ENCODE results near the gene CD151. TPM values are rescaled to one million over a fixed set of nuclear protein-coding genes. Genes with fewer than 3 reads are reported as not detected.

CD151 gene
- polyA plus RNA-seq, 4 donors: 187 to 359 (median 284) TPM

GRCh38 chr11:788953-789940 is 43.5 kb upstream of the CD151 start:
- DNase-seq (no peak), FAIRE-seq (no peak)
- no peaks in the 10 kb centered on the region for H3K9me3 ChIP-seq (ENCODE audit: control insufficient read depth in 2 of 2, insufficient read depth in 1 of 2, low read depth in 1 of 2, low read length in 1 of 2)
- 15 to 31% (median 18%) methylated on average over 29 to 31 of the region's 31 CpGs for WGBS, 3 donors
- peaks cover 0 to 32% (median 0%) of the 10 kb centered on the region in 3 donors for H3K27me3 ChIP-seq (ENCODE audit: control insufficient read depth in 3 of 3, insufficient read depth in 3 of 3, low read length in 3 of 3)
- peaks cover 0 to 11% (median 0%) of the 10 kb centered on the region in 3 donors for H3K4me1 ChIP-seq (ENCODE audit: control insufficient read depth in 3 of 3, insufficient read depth in 2 of 3, low read depth in 1 of 3, low read length in 2 of 3)
- H3K4me3 ChIP-seq (ENCODE audit: low read depth in 1 of 3, low read length in 3 of 3): no peak overlapping the region
- H3K36me3 ChIP-seq (ENCODE audit: control insufficient read depth in 3 of 3, insufficient read depth in 2 of 3, low read depth in 1 of 3, low read length in 3 of 3): peaks cover 0 to 46% (median 5%) of the 10 kb centered on the region in 3 donors
- H3K27ac ChIP-seq (ENCODE audit: low read depth in 1 of 3, low read length in 2 of 3): no peak overlapping the region

GRCh38 chr11:789943-790342 is 42.8 kb upstream of the CD151 start, which contains the start of gene CEND1:
CEND1 (minus strand) TSS chr11:790090; CDS start chr11:788576, 1,514 bp downstream.
- DNase-seq: peak in 1 of 2 donors; percentile 45
- FAIRE-seq: no peak

GRCh38 chr11:790721-791564 is 41.8 kb upstream of the CD151 start:
- no peak for FAIRE-seq
- H3K4me1 ChIP-seq (ENCODE audit: control insufficient read depth in 3 of 3, insufficient read depth in 2 of 3, low read depth in 1 of 3, low read length in 2 of 3): peaks cover 0 to 26% (median 4%) of the 10 kb centered on the region in 3 donors
- no peaks in the 10 kb centered on the region for H3K9me3 ChIP-seq (ENCODE audit: control insufficient read depth in 2 of 2, insufficient read depth in 1 of 2, low read depth in 1 of 2, low read length in 1 of 2)
- H3K4me3 ChIP-seq (ENCODE audit: low read depth in 1 of 3, low read length in 3 of 3): no peak overlapping the region
- DNase-seq: no peak
- H3K36me3 ChIP-seq (ENCODE audit: control insufficient read depth in 3 of 3, insufficient read depth in 2 of 3, low read depth in 1 of 3, low read length in 3 of 3): peaks cover 0 to 49% (median 5%) of the 10 kb centered on the region in 3 donors
- 63 to 71% (median 67%) methylated on average over 14 to 18 of the region's 18 CpGs for WGBS, 3 donors
- peaks cover 0 to 32% (median 0%) of the 10 kb centered on the region in 3 donors for H3K27me3 ChIP-seq (ENCODE audit: control insufficient read depth in 3 of 3, insufficient read depth in 3 of 3, low read length in 3 of 3)
- no peak overlapping the region for H3K27ac ChIP-seq (ENCODE audit: low read depth in 1 of 3, low read length in 2 of 3)

More at GRCh38 chr11:789943-790342, 42.8 kb upstream of the CD151 start, which contains the start of gene CEND1:
- Histone ChIP-seq H3K9me3 (ENCODE audit: control insufficient read depth in 2 of 2, insufficient read depth in 1 of 2, low read depth in 1 of 2, low read length in 1 of 2) (no peaks in the 10 kb centered on the region), H3K4me1 (ENCODE audit: control insufficient read depth in 3 of 3, insufficient read depth in 2 of 3, low read depth in 1 of 3, low read length in 2 of 3) (peaks cover 0 to 16% (median 0%) of the 10 kb centered on the region in 3 donors), H3K36me3 (ENCODE audit: control insufficient read depth in 3 of 3, insufficient read depth in 2 of 3, low read depth in 1 of 3, low read length in 3 of 3) (peaks cover 0 to 49% (median 5%) of the 10 kb centered on the region in 3 donors), H3K27ac (ENCODE audit: low read depth in 1 of 3, low read length in 2 of 3) (no peak within 1 kb of the TSS), H3K4me3 (ENCODE audit: low read depth in 1 of 3, low read length in 3 of 3) (no peak within 1 kb of the TSS), H3K27me3 (ENCODE audit: control insufficient read depth in 3 of 3, insufficient read depth in 3 of 3, low read length in 3 of 3) (peaks cover 0 to 32% (median 0%) of the 10 kb centered on the region in 3 donors)
- 3 to 5% (median 4%) methylated on average over 20 to 44 of the region's 44 CpGs for WGBS, 3 donors

GRCh38 chr11:791658-792534 is 40.9 kb upstream of the CD151 start:
- Histone ChIP-seq H3K27ac (ENCODE audit: low read depth in 1 of 3, low read length in 2 of 3) (no peak overlapping the region), H3K36me3 (ENCODE audit: control insufficient read depth in 3 of 3, insufficient read depth in 2 of 3, low read depth in 1 of 3, low read length in 3 of 3) (peaks cover 0 to 46% (median 5%) of the 10 kb centered on the region in 3 donors), H3K4me1 (ENCODE audit: control insufficient read depth in 3 of 3, insufficient read depth in 2 of 3, low read depth in 1 of 3, low read length in 2 of 3) (peaks cover 3 to 34% (median 8%) of the 10 kb centered on the region in 3 donors), H3K27me3 (ENCODE audit: control insufficient read depth in 3 of 3, insufficient read depth in 3 of 3, low read length in 3 of 3) (peaks cover 0 to 32% (median 0%) of the 10 kb centered on the region in 3 donors), H3K9me3 (ENCODE audit: control insufficient read depth in 2 of 2, insufficient read depth in 1 of 2, low read depth in 1 of 2, low read length in 1 of 2) (no peaks in the 10 kb centered on the region), H3K4me3 (ENCODE audit: low read depth in 1 of 3, low read length in 3 of 3) (no peak overlapping the region)
- no peak for FAIRE-seq
- WGBS, 3 donors: 93 to 94% (median 93%) methylated on average over 39 to 49 of the region's 49 CpGs
- no peak for DNase-seq

- 94 to 96% (median 94%) methylated on average over 9 to 15 of the region's 15 CpGs for WGBS, 3 donors
- DNase-seq: no peak
- H3K27ac ChIP-seq (ENCODE audit: low read depth in 1 of 3, low read length in 2 of 3): no peak overlapping the region
- H3K4me3 ChIP-seq (ENCODE audit: low read depth in 1 of 3, low read length in 3 of 3): no peak overlapping the region
- peaks cover 0 to 44% (median 5%) of the 10 kb centered on the region in 3 donors for H3K36me3 ChIP-seq (ENCODE audit: control insufficient read depth in 3 of 3, insufficient read depth in 2 of 3, low read depth in 1 of 3, low read length in 3 of 3)
- H3K27me3 ChIP-seq (ENCODE audit: control insufficient read depth in 3 of 3, insufficient read depth in 3 of 3, low read length in 3 of 3): peaks cover 0 to 32% (median 0%) of the 10 kb centered on the region in 3 donors
- FAIRE-seq: no peak
- H3K4me1 ChIP-seq (ENCODE audit: control insufficient read depth in 3 of 3, insufficient read depth in 2 of 3, low read depth in 1 of 3, low read length in 2 of 3): peaks cover 3 to 37% (median 10%) of the 10 kb centered on the region in 3 donors
- H3K9me3 ChIP-seq (ENCODE audit: control insufficient read depth in 2 of 2, insufficient read depth in 1 of 2, low read depth in 1 of 2, low read length in 1 of 2): no peaks in the 10 kb centered on the region
These were observed 40.3 kb upstream of the CD151 start for GRCh38 chr11:792535-792821.

GRCh38 chr11:792873-793272 is 39.9 kb upstream of the CD151 start:
- H3K36me3 ChIP-seq (ENCODE audit: control insufficient read depth in 3 of 3, insufficient read depth in 2 of 3, low read depth in 1 of 3, low read length in 3 of 3): peaks cover 0 to 41% (median 5%) of the 10 kb centered on the region in 3 donors
- H3K27me3 ChIP-seq (ENCODE audit: control insufficient read depth in 3 of 3, insufficient read depth in 3 of 3, low read length in 3 of 3): peaks cover 0 to 32% (median 0%) of the 10 kb centered on the region in 3 donors
- no peaks in the 10 kb centered on the region for H3K9me3 ChIP-seq (ENCODE audit: control insufficient read depth in 2 of 2, insufficient read depth in 1 of 2, low read depth in 1 of 2, low read length in 1 of 2)
- DNase-seq (no peak), FAIRE-seq (no peak)
- H3K27ac ChIP-seq (ENCODE audit: low read depth in 1 of 3, low read length in 2 of 3): no peak overlapping the region
- 75 to 89% (median 81%) methylated on average over 9 to 13 of the region's 13 CpGs for WGBS, 3 donors
- no peak overlapping the region for H3K4me3 ChIP-seq (ENCODE audit: low read depth in 1 of 3, low read length in 3 of 3)
- H3K4me1 ChIP-seq (ENCODE audit: control insufficient read depth in 3 of 3, insufficient read depth in 2 of 3, low read depth in 1 of 3, low read length in 2 of 3): peaks cover 3 to 37% (median 10%) of the 10 kb centered on the region in 3 donors

GRCh38 chr11:793556-793955 is 39.2 kb upstream of the CD151 start:
- Histone ChIP-seq H3K27me3 (ENCODE audit: control insufficient read depth in 3 of 3, insufficient read depth in 3 of 3, low read length in 3 of 3) (peaks cover 0 to 28% (median 0%) of the 10 kb centered on the region in 3 donors), H3K27ac (ENCODE audit: low read depth in 1 of 3, low read length in 2 of 3) (no peak overlapping the region), H3K36me3 (ENCODE audit: control insufficient read depth in 3 of 3, insufficient read depth in 2 of 3, low read depth in 1 of 3, low read length in 3 of 3) (peaks cover 0 to 40% (median 5%) of the 10 kb centered on the region in 3 donors), H3K4me3 (ENCODE audit: low read depth in 1 of 3, low read length in 3 of 3) (no peak overlapping the region), H3K9me3 (ENCODE audit: control insufficient read depth in 2 of 2, insufficient read depth in 1 of 2, low read depth in 1 of 2, low read length in 1 of 2) (no peaks in the 10 kb centered on the region), H3K4me1 (ENCODE audit: control insufficient read depth in 3 of 3, insufficient read depth in 2 of 3, low read depth in 1 of 3, low read length in 2 of 3) (peaks cover 3 to 33% (median 10%) of the 10 kb centered on the region in 3 donors)
- DNase-seq: no peak
- WGBS, 3 donors: 77 to 93% (median 82%) methylated on average over 7 of the region's 7 CpGs
- no peak for FAIRE-seq
